HepG2 (cell line): ENCODE data around the gene ITM2B. TPM values are rescaled to one million over a fixed set of nuclear protein-coding genes. Genes with fewer than 3 reads are reported as not detected.
A peak's percentile ranks its signal among the peaks of the same experiment; 100 is the strongest.

Experiments used
- CC2D1A ChIP-seq: sonication (generic); formaldehyde crosslinking; IDR thresholded peaks from 2 replicates; pipeline ENCODE4 v1.8.1; 2023; ENCODE audit warnings: mild to moderate bottlenecking, missing genetic modification reagents
- DPF2 ChIP-seq: sonication (generic); formaldehyde crosslinking; IDR thresholded peaks from 2 replicates; pipeline ENCODE4 v1.4.0; 2020; ENCODE audit warnings: mild to moderate bottlenecking, low read depth, missing genetic modification reagents, borderline replicate concordance
- HMGXB4 ChIP-seq, 2 experiments: sonication (generic) in 1 of 2; formaldehyde crosslinking in 1 of 2; IDR thresholded peaks; 2 replicates each; pipeline versions ENCODE4 v1.4.0 to v1.6.1; 2018 to 2020; ENCODE audit warnings: missing genetic modification reagents in 2 of 2, borderline replicate concordance in 1 of 2, low read depth in 1 of 2, mild to moderate bottlenecking in 1 of 2, missing biosample characterization in 1 of 2
- KDM5B ChIP-seq: sonication (generic); formaldehyde crosslinking; IDR thresholded peaks from 2 replicates; pipeline ENCODE4 v1.4.0; 2020; ENCODE audit warnings: missing genetic modification reagents, mild to moderate bottlenecking, borderline replicate concordance
- NCOR1 ChIP-seq: fragments of 200-600 bp; sonication (generic); IDR thresholded peaks from 2 replicates; pipeline ENCODE4 v1.7.0; 2017; ENCODE audit warnings: antibody characterized with exemption, low read length, borderline replicate concordance
- TARDBP ChIP-seq: sonication (generic); formaldehyde crosslinking; IDR thresholded peaks from 2 replicates; pipeline ENCODE4 v1.8.0; 2022; ENCODE audit warnings: mild to moderate bottlenecking, missing genetic modification reagents
- TRIM24 ChIP-seq: sonication (generic); formaldehyde crosslinking; IDR thresholded peaks from 2 replicates; pipeline ENCODE4 v1.8.0; 2022; ENCODE audit warnings: mild to moderate bottlenecking, missing genetic modification reagents
- ZBTB25 ChIP-seq: IDR thresholded peaks from 2 replicates; pipeline ENCODE4 v1.6.1; 2018; ENCODE audit warnings: missing genetic modification reagents
- ZBTB40 ChIP-seq, 2 experiments: fragments of 450-650 bp in 1 of 2; sonication (generic) in 1 of 2; formaldehyde crosslinking in 1 of 2; IDR thresholded peaks; 2 replicates each; pipeline versions ENCODE4 v1.6.1 to v1.8.0; 2016 to 2022; ENCODE audit warnings: antibody characterized with exemption in 1 of 2, mild to moderate bottlenecking in 1 of 2, missing genetic modification reagents in 1 of 2
- ZNF18 ChIP-seq: sonication (generic); formaldehyde crosslinking; IDR thresholded peaks from 2 replicates; pipeline ENCODE4 v1.8.0; 2022; ENCODE audit warnings: mild to moderate bottlenecking, missing genetic modification reagents; ENCODE audit not compliant: insufficient replicate concordance
- ZNF333 ChIP-seq: sonication (generic); formaldehyde crosslinking; IDR thresholded peaks from 2 replicates; pipeline ENCODE4 v1.4.0; 2020; ENCODE audit warnings: mild to moderate bottlenecking, missing genetic modification reagents, borderline replicate concordance
- ZNF605 ChIP-seq: sonication (generic); formaldehyde crosslinking; IDR thresholded peaks from 2 replicates; pipeline ENCODE4 v1.8.0; 2022; ENCODE audit warnings: mild to moderate bottlenecking, missing genetic modification reagents
- ZNF660 ChIP-seq: sonication (generic); formaldehyde crosslinking; IDR thresholded peaks from 2 replicates; pipeline ENCODE4 v1.5.1; 2020; ENCODE audit warnings: mild to moderate bottlenecking, low read depth, missing genetic modification reagents, borderline replicate concordance
- ZNF7 ChIP-seq: IDR thresholded peaks from 2 replicates; pipeline ENCODE4 v1.6.1; 2016; ENCODE audit warnings: missing biosample characterization, missing genetic modification reagents
- ZNF850 ChIP-seq: sonication (generic); formaldehyde crosslinking; conservative IDR thresholded peaks from 2 replicates; pipeline ENCODE4 v1.9.0; 2021; ENCODE audit warnings: mild to moderate bottlenecking, missing genetic modification reagents
- ZNF883 ChIP-seq: sonication (generic); formaldehyde crosslinking; IDR thresholded peaks from 2 replicates; pipeline ENCODE4 v1.5.1; 2020; ENCODE audit warnings: mild to moderate bottlenecking, missing genetic modification reagents; ENCODE audit errors: not compliant biosample characterization
- polyA plus RNA-seq, 8 experiments: library from polyadenylated mRNA; depleted of rRNA in 3 of 8; stranded (reverse) in 7 of 8; unstranded in 1 of 8; fragments of >200 nt; fragmentation: Illumina TruSeq in 4 of 8; extraction: Trizol in 4 of 8; gene quantifications; 2 replicates each; pipeline versions ENCODE4 v1.2.1 to v1.2.3, GENCODE V29; 2011 to 2016; ENCODE audit warnings: low read depth in 4 of 8, missing spikeins in 1 of 8, mixed read lengths in 1 of 8; ENCODE audit not compliant: insufficient read depth in 1 of 8
- total RNA-seq, 5 experiments: library from RNA; depleted of rRNA; stranded (reverse); fragments of >200 nt; fragmentation: Illumina TruSeq; extraction: Trizol; gene quantifications; 2 replicates each; pipeline ENCODE4 v1.2.3, GENCODE V29; 2016; ENCODE audit warnings: low read depth in 1 of 5

ITM2B gene
- total and polyA plus RNA-seq, 2 of the 13 experiments (the other 11 are each of a cell fraction or from before 2014, with no cell fraction given) = 158 to 373 TPM

GRCh38 chr13:48258002-48258401, 25.0 kb downstream of the ITM2B start (continued):
- TF ChIP-seq ZNF18 (no peak), HMGXB4 (CRISPR knock-in tag; IDR thresholded peaks at IDR 0.05; ENCODE audit: borderline replicate concordance in 1 of 2, low read depth in 1 of 2) (no peak), ZNF660 (no peak), ZNF605 (no peak), ZNF333 (CRISPR knock-in tag) (no peak), TRIM24 (CRISPR knock-in tag) (no peak), ZBTB40 (IDR thresholded peaks at IDR 0.05) (no peak), ZBTB40 (CRISPR knock-in tag; IDR thresholded peaks at IDR 0.05) (no peak), ZBTB25 (CRISPR knock-in tag) (no peak), KDM5B (CRISPR knock-in tag) (no peak), NCOR1 (peak; percentile 19; the same call in 1 of the 2 replicates), DPF2 (no peak), ZNF850 (no peak), TARDBP (no peak), CC2D1A (CRISPR knock-in tag) (no peak), ZNF883 (CRISPR knock-in tag) (no peak), ZNF7 (no peak)
